NCI-H446 (cell line): ENCODE data around the gene CHPF.

ENCODE experiments used
- DNase-seq, 2 experiments: peaks; one replicate each; lab custom pipeline; 2025; lab: John Stamatoyannopoulos, UW

Gene CHPF

DNA sequence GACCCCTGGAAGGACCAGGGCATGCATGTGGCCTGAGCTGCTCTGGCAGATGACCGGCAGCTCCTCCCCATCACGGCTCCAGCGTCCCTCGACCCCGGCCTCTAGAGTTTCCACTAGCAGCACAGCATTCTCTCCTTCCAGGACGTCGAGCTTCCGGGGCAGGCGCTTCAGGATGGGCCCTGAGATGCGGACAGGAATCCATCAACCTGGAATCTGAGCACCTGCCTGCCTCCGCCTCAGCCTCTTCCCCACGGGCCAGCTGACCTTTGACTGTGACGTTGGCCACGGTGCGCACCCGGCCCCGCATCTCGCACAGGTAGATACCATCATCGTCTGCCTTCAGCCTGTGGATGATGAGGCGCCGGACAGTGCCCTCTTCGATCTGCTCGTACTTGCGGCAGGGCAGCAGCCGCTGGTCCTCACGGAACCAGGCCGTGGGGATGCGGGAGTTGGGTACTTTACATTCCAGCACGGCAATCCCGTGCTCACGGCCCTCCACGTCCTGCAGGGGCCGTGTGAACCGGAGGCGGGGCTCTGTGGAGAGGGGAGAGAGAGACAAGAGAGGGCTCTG lies 24.3 kb upstream of the CHPF start:
- DNase-seq: no peak

GRCh38 chr2:219567131-219567530 lies 23.5 kb upstream of the CHPF start:
- DNase-seq: no peak

DNA sequence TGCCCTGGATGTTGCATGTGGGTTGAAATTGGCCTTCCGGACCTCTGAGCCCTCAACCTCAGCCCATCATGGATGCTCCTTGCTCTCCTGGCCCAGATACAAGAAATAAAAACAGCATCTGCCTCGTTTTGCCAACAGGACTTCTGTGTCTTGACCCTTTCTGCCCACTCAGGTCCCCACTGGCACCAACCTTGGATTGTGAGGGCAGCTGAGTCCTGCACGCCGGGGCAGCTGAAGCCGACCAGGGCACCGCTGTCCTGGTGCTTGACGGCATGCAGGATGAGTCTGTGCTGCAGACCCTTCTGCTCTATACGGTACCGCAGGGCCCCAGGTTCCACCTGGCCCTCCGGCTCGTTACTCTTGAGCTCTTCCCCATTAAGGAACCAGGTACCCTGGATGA lies 23.0 kb upstream of the CHPF start:
- DNase-seq: no peak

GRCh38 chr2:219565130-219566080 lies 21.8 kb upstream of the CHPF start:
- DNase-seq: no peak

DNA sequence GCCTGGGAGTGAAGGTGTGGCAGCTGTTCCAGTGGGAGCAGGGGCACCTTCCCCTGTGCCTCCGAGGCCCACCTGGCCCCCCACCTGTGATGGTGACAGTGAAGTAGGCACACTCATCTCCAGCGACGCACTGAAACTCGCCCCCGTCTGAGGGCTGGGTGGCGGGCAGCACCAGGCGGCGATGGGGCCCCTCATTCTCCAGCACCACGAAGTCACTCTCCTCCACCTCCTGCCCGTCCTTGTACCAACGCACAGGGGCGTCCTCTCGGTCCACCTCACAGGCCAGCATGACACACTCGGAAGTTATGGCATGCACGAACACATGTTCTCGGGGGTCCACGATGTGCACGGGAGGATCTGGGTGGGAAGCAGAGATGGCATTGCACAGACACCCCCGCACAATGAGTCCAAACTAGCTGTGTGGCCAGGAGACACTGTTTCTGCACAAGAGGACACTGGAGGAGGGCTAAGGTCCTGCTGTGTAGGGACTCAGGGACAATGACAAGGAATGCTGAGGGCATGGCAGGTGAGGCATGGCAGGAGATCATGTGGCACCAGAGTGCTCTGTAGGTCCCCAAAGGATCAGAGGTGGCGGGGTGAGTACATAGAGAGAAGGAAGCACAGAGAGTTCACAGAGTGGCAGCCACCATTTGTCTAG lies 19.8 kb upstream of the CHPF start:
- no peak for DNase-seq

DNA sequence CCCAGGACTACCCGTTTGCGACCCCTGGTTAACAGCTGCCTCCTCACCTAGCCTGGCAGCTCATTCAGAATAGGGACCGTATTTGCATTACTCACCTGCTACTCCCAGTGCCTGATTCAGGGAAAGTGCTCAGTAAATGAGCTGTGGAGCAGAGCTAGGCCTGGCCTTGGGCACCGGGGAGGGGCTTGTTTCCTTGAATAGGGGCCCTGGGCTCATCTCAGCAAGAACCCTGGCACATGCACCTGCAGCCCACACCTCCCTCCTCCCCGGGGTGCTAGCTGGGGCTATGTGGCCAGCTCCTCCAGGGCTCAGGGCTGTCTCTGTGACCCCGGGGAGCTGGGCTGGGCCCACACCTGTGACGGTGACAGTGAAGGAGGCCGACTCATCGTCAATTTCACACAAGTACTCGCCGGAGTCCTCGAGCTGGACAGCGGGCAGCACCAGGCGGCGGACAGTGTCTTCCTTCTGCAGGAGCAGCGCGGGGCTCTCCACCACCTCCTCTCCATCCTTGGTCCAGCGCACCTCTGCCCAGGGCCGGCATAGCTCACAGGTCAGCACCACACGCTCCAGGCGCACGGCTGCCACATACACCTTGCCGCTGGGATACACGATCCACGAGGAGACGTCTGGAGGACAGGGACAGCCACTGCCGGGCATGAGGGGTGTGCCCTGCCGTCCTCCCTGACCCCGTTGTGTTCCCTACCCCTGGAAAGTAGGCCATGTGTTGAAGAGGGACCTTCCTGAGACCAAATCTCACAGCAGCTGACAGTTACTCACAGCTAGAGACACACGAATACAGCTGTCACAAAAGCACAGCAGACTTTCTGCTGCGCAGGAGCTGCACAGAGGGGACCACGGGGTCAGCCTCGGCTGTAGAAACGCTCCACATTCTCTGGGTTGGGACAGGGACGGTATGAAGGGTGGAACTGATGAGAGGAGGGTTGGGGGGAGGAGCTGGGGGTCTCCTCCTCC lies 18.7 kb upstream of the CHPF start:
- no peak for DNase-seq

DNA sequence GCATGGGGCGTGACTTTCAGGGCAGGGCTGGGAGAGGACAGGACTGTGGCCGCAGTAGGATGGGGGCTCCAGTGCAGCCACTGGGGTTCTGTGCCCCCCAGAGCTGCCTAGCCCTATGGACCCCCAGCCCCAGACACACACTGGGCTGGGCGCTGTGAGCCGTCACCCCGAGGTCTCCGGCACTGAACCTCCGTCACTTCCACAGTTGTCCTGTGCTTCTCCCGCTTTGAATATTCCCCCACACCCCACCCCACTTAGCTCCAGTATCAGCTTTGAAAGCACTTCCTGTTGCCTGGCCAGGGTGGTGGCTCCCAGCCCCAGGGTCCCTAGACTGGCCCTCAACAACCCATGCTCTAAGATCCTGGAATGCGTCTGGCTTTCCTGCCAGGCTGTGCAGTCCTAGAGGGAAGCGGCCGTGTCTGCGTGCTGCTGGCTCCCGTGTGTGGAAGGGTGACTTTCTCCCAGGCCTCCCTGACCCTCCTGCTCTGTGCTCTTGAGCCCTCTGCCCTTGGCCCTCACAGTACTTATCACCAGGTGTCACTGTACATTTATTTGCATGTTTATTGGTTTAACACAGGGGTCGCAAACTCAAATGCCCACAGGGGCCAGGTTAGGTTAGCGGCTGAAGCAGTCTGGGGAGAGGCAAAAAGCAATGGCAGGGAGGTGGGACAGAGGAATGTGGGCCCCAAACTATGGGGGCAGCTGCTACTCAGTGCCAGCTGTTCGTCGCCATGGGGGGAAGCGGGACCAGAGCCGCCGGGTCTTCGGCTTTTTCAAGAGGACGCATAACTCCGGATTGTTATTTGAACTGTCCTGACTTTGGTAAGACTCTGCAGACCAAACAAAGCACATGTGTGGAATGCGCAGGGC lies 17.8 kb upstream of the CHPF start:
- DNase-seq: no peak

DNA sequence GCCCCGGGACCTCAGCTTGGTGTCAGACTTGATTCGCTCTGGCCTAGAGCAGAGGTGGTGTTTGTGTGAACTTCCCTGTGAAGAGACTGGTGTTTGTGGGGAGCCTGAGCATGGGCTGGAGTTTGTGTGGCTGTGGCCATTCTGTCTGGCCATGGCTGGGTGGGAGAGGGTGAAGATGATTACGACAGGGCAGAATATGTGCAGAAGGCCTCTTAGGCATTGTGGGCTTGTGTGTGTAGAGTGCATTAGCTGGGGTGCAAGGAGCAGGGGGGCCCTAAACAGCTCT lies 17.2 kb upstream of the CHPF start:
- DNase-seq: no peak

GRCh38 chr2:219560037-219560892 lies 16.7 kb upstream of the CHPF start:
- no peak for DNase-seq

DNA sequence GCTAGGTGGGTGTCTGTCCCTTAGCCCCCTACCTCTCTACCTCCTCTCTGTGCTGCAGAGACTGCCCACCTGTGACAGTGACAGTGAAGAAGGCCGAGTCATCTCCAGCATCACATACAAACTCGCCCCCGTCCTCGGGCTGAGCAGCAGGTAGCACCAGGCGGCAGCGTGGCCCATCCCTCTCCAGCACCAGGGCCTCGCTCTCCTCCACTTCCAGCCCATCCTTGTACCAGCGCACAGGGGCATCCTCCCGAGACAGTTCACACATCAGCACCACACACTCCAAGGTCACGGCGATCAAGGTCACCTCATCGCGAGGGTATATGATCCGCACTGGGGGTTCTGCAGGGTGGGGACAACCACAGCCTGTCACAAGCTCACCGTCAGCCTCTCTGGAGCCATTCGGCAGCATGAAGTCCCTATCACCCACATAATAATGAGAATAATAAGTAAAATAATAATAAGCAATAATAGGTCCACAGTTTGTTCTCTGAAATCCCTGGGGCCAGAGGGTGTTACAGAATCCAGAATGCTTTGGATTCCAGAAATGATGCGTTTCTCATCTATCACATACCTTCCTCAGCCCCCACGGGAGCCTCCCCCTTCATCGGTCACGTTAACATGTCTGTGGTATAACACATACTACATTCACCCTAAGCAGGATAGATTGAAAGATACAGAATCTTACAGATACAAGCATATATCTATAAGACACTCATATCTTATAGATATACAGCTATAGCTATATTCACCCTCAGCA lies 15.7 kb upstream of the CHPF start:
- DNase-seq: no peak

- DNase-seq: no peak
Observed at GRCh38 chr2:219557791-219558785, 14.5 kb upstream of the CHPF start.

GRCh38 chr2:219557320-219557719 lies 13.7 kb upstream of the CHPF start:
- DNase-seq: no peak

DNA sequence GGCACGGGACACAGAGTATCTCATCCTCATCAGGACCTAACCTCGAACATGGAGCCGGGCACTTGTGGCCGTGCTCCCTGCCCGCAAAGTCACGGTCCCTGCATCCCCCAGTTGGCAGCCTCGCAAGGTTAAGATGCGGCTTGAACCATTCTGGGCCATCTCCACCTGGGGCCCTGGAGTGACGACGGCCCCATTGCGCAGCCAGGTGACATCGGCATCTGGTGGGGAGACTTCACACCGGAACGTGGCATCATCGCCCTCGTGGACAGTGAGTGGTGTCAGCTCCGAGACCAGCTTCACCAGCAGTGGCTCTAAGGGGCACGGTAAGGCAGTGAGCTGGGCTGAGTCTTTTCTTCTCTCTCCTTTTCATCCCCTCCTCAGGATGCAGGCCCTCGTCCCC lies 12.8 kb upstream of the CHPF start:
- DNase-seq: no peak

DNA sequence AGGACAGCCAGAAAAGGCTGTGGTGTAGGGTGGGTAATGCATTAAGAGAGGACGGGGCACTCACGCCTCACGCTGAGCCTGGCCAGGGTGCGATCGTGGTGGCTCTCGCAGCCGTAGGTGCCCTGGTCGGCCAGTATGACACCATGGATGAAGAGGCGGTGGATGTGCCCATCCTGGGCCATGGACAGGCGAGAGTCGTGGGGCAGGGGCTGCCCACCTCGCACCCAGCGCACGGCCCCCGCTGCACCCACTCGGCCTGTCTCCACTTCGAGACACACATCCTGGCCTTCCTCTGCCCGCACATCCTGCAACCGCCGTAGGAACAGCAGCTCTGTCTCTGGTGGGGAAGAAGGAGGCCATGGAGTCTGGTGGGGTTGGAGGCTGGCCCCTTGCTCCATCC lies 12.3 kb upstream of the CHPF start:
- no peak for DNase-seq

DNA sequence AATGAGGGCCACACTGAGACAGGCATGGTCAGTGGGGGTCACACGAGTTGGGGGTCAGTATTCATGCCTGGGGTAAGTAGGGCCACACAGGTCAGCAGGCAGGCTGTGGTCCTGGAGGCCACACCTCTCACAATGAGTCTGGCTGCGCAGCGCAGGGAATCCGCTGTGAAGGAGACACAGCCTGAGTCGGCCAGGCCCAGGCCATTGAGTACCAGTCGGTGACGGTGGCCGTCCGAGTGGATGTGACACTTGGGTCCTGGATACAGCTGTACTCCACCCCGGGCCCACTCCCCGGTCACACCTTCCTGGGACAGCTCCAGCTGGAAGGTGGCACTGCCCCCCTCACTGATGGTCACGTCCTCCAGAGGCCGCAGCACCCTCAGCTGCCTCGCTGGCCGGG lies 10.7 kb upstream of the CHPF start:
- DNase-seq: no peak

DNA sequence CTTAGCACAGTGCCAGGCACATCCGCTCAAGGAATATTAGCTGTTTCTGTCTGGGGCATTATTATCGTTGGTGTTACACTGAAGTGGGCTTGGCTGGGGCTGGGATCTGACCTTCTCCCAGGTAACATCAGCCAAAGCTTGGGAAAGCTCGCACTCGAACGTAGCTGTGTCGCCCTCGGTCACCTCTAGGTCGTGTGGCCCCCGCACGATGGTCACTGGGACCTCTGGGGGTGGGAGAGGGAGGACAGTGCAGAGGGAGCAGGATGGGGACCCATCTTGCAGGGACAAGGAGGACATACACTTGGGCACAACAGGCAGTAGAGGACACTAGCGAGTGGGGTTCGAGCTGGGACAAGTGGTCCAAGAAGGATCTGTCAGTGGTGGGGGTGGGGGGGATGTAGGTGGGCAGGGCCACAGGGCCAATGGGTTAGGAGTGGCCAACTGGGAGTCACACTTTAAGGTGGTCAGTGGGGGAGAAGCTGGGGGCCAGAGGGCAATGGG lies 9.9 kb upstream of the CHPF start:
- no peak for DNase-seq

- no peak for DNase-seq
Observed at GRCh38 chr2:219553168-219553417, 9.5 kb upstream of the CHPF start.
